EH (cell line): ENCODE measurements around the gene PAM16.
A peak's percentile ranks its signal among the peaks of the same experiment; 100 is the strongest.
"Not testable (repeated sequence)": the region's sequence is repeated elsewhere in the genome, so short reads cannot be mapped to it uniquely, and the experiment has no call there.

Experiments
- DNase-seq: peaks from one replicate; pipeline ENCODE4 v3.0.0-alpha.2; 2015; ENCODE audit warnings: low read depth

The PAM16 gene

GRCh38 chr16:4334724-4335495 is 16.2 kb downstream of the PAM16 start:
- no peak for DNase-seq

DNA sequence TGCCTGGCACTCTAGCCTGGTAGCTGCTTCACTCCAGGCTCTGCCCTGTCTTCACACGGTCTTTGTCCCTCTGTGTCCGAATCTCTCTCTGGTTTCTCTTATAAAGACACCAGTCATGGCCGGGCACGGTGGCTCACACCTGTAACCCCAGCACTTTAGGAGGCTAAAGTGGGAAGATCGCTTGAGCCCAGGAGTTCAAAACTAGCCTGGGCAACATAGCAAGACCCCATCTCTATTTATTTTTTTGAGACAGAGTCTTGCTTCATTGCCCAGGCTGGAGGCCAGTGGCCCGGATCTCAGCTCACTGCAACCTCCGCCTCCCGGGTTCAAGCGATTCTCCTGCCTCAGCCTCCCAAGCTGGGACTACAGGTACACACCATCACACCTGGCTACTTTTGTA is 17.4 kb downstream of the PAM16 start:
- not testable (repeated sequence) for DNase-seq

GRCh38 chr16:4333308-4333638 is 17.8 kb downstream of the PAM16 start:
- no peak for DNase-seq

GRCh38 chr16:4332623-4333307 is 18.4 kb downstream of the PAM16 start:
- no peak for DNase-seq

- no peak for DNase-seq
These were observed 19.0 kb downstream of the PAM16 start for GRCh38 chr16:4332083-4332482.

- peak; percentile 71 for DNase-seq
These were observed 20.7 kb downstream of the PAM16 start for GRCh38 chr16:4330277-4330874.

GRCh38 chr16:4328782-4329775 is 22.0 kb downstream of the PAM16 start:
- DNase-seq: peak; percentile 67

DNA sequence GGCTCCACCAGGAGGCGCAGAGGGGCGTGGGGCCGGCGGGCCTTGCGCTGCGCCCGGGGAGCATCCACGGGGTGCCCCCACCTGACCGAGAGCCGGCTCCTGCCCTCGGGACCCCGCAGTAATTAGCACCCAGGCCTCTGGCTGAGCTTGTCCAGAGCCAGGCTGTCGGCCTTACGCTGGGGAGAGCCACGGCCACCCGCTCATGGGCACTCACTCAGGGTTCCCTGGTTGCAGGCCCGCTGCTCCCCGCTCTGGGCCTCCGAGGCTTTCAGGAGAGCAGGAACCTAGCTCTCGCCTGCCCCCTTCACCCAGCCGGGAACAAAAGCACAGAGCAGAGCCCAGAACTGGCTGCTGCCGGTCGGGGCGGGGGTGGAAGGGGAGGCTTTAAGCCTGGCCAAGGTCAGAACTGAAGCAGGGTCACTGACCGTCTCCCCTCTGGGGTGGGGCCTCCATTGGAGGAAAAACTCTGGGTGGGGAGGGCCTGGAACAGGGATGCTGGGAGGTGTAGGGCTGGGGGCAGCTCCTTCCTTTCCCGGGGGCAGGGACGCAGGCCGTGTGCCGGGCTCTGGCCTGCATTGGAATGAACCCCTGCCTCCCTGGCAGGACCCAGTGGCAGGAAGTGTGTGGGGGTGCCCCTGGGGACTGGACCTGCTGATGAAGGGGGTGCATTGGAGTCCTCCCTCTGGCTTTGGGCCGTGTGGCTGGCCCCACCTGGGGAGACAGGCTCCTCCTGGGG is 22.9 kb downstream of the PAM16 start:
- peak; percentile 78 for DNase-seq

DNA sequence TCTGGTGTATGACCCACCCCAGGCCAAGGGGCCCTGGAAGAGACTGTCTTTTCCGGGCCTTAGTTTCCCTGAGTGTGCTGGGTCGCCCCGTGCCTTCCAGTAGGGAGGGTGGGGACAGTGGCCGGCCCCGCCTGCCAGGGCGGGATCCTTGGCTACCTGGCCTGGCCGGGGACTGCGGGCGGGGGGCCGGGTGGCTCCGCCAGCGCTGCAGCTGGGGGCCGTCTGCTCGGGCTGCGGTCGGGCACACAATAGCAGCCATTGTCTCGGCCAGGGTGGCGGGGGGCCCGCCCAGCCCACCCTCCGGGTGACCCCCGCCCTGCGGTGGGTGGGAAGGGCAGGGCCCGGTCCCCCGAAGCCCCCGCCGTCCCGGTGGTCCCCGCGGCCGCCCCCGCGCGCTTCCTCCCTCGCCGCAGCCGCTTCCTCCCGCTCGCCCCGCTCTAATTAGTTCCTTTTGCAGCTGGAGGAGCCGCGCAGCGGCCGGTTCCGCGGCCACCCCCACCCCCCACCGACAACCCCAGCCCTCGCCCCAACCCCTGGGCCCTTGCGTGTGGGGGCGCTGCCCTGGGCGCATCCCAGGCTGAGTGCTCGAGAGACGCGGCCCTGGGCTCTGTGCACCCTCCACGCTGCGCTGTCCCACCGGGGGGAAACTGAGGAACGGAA is 23.6 kb downstream of the PAM16 start:
- no peak for DNase-seq

GRCh38 chr16:4325253-4325758 is 25.8 kb downstream of the PAM16 start:
- no peak for DNase-seq

DNA sequence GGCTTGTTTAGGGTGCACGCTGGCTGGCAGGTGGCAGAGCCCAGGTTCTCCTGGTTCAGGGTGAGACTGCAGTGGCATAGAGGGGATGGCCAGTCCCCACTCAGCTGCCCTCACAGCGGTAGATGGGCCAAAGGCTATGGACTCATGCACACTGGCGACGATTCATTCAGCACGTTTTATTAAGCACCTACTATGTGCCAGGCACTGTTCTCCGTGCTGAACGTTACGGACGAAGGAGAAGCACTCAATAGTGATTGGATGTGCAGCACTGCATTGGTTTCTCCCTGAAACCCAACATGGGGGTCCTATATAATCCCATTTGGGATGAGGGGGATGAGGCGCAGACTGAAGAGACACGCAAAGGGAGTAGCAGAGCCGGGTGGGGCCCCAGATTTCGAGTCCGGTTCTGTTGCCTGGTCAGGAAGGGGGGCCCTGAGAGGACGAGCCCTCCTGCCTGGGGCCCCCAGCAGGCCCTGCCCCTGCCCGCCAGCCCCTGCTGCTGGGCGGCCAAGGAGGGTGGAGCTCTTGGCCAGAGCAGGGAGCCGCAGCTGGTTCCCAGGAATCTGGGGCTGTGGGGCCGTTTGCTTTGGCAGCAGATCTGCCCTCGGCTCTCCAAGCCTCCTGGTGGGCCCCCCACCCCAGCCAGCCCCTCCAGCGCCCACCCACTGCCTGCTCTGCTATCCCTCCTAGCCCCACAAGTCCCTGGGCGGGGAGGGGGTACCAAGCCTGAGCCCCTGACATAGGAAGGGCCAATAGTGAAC is 26.4 kb downstream of the PAM16 start:
- DNase-seq: no peak

GRCh38 chr16:4323845-4324488 is 27.2 kb downstream of the PAM16 start:
- peak; percentile 61 for DNase-seq

GRCh38 chr16:4323071-4323844 is 27.9 kb downstream of the PAM16 start:
- no peak for DNase-seq

- no peak for DNase-seq
These were observed 28.7 kb downstream of the PAM16 start for GRCh38 chr16:4322121-4323052.

DNA sequence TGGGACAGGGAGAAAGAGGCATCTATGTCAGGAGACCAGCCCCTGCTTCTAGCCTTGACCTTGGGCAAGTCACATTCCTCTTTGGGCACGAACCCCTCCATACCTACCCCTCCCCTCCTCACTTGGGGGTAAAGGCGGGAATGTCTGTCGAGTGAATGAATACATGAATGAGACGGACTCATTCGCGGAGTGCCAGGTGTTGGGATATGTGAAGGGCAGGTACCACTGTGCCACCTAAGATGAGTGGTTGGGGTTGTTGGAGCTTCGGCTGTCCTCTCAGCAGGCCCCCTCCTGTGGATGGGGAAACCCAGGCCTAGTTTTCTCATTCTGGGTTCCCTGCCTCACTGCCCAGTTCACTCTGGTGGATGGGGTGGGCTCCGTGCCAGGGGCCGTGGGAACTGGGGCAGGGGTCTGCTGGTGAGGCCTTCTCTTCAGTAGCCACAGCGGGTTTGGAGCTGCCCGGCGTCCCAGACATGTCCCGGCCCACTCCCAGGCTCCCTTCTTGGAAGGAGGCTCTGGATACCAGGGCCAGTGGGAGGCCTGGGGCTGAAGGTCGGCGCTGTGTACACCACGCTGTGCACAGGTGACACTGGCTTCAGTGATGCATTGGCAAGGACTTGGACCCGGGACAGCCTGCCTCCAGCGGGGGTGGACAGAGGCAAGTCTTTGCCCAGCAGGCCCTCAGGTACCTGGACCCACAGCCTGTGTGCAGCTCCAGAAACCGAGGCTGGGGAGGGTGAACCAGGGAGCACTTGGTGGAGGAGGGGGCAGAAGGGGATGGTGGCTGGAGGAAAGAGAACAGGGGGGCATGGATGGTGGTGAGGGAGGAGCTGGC is 29.6 kb downstream of the PAM16 start:
- DNase-seq: no peak

DNA sequence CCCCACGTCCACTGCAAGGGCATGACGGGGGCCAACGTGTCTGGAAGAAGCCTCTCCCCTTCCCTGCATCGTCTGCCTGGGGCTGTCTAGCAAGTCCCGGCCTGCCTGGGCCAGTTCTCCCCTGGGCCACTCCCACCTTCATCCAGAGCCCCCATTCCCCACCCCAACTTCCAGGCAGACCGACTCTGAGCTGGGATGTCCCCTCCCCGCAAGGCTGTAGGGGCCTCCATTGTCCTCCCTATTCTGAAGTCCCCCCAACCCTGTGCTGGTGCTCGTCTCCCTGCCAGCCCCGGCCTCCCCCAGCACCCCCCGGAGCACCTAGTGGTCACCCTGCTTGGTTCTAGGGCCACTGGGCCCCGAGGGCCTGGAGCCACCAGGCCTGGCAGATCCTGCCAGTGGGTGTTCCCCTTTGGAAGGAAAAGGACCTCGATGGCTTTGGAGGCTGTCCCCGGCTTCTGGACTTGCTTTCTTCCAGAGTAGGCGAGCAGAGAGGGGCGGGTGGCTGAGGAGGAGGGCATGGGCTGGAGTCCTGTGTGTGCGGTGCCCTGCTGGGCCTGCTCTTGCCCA is 30.5 kb downstream of the PAM16 start:
- no peak for DNase-seq
